OCI-LY3 (cell line): ENCODE measurements around the gene RBM45.

Source experiments
- CTCF ChIP-seq: fragments of 200-600, 300-600 bp; sonication (generic); IDR thresholded peaks from 2 replicates; pipeline ENCODE4 v1.5.1; 2014; ENCODE audit warnings: antibody characterized with exemption, low read length, low read depth
- EZH2phosphoT487 ChIP-seq: fragments of 200-600 bp; shearing (Covaris generic); IDR thresholded peaks from 2 replicates; pipeline ENCODE4 v1.6.1; 2018; ENCODE audit warnings: antibody characterized with exemption, mixed run types, low read depth

DNA sequence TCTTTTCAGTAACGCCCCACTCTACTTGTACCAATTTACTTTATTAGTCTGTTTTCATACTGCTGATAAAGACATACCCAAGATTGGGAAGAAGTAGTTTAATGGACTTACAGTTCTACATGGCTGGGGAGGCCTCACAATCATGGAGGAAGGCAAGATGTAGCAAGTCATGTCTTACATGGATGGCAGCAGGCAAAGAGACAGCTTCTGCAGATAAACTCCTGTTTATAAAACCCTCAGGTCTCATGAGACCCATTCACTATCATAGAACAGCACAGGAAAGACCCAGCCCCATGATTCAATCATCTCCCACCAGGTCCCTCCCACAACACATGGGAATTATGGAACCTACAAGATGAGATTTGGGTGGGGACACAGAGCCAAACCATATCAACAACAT is 43.3 kb downstream of the RBM45 start:
- TF ChIP-seq CTCF, result no peak
- TF ChIP-seq EZH2phosphoT487, result no peak
